Osteoblast (primary cell): ENCODE measurements around the gene PCDH9. TPM values are rescaled to one million over a fixed set of nuclear protein-coding genes. Genes with fewer than 3 reads are reported as not detected.

ENCODE experiments used
- DNase-seq: peaks from one replicate; pipeline ENCODE4 v3.0.0; 2011; ENCODE audit warnings: low spot score, mixed read lengths; ENCODE audit not compliant: insufficient read length; ENCODE audit errors: missing footprints
- H2AFZ ChIP-seq: 2 replicates; pipeline ENCODE4 v1.6.0; 2011; ENCODE audit warnings: mild to moderate bottlenecking, low read length
- H3K27ac ChIP-seq: 2 replicates; pipeline ENCODE4 v1.5.1; 2011; ENCODE audit warnings: mild to moderate bottlenecking, low read depth, low read length, moderate library complexity
- H3K27me3 ChIP-seq: 2 replicates; pipeline ENCODE4 v1.6.0; 2012; ENCODE audit warnings: mild to moderate bottlenecking, control low read depth, inconsistent platforms, low read length, moderate library complexity; ENCODE audit not compliant: insufficient read depth
- H3K36me3 ChIP-seq: 2 replicates; pipeline ENCODE4 v1.5.1; 2011; ENCODE audit warnings: mild to moderate bottlenecking, low read length, control low read depth, moderate library complexity; ENCODE audit not compliant: insufficient read depth
- H3K4me1 ChIP-seq: 2 replicates; pipeline ENCODE4 v1.5.1; 2011; ENCODE audit warnings: mild to moderate bottlenecking, low read length, control low read depth, moderate library complexity; ENCODE audit not compliant: insufficient read depth
- H3K4me2 ChIP-seq: 2 replicates; pipeline ENCODE4 v1.6.0; 2011; ENCODE audit warnings: mild to moderate bottlenecking, low read length; ENCODE audit not compliant: insufficient read depth
- H3K4me3 ChIP-seq: fragments of 200-600 bp; sonication (generic); 3 replicates; pipeline ENCODE4 v1.5.1; 2012; ENCODE audit warnings: mild to moderate bottlenecking, low read length, inconsistent platforms; ENCODE audit not compliant: insufficient read depth
- H3K79me2 ChIP-seq: 2 replicates; pipeline ENCODE4 v1.6.0; 2012; ENCODE audit warnings: mild to moderate bottlenecking, low read length, control low read depth, inconsistent platforms; ENCODE audit not compliant: insufficient read depth
- H3K9me3 ChIP-seq: 2 replicates; pipeline ENCODE4 v1.5.1; 2011; ENCODE audit warnings: low read depth, low read length, control low read depth
- H4K20me1 ChIP-seq: 2 replicates; pipeline ENCODE4 v1.6.0; 2012; ENCODE audit warnings: mild to moderate bottlenecking, low read length, control low read depth; ENCODE audit not compliant: insufficient read depth
- total RNA-seq: library from RNA; depleted of rRNA; stranded (reverse); fragments of >200 nt; gene quantifications from 2 replicates; pipeline ENCODE4 v1.2.3, GENCODE V29; 2012
- TF ChIP-seq, protein P1 (sequence below): IDR thresholded peaks from 2 replicates; pipeline ENCODE4 v1.5.1; 2011; ENCODE audit warnings: mild to moderate bottlenecking, low read depth, low read length, moderate library complexity; ENCODE audit errors: extremely low read depth

PCDH9 gene
- total RNA-seq, 1 donor = 1.1 TPM

DNA sequence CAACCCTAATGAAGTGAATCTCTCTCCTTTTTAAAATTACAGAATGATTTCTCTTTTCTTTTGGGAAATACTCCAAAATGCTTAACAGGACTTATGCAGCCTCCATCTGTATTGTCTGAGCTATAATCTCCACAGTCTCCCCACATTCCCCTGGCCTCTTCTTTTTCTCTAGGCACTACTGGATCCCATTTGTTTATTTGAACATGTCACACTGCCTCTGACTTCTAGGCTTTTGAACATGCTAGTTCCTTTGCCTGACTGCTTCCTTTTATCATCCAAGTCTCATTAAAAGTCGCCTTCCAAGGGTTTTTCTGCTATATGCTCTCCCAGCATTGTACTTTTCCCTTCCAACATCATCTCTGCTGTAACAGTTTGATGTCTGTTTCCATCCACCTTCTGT, 548.7 kb downstream of the PCDH9 start:
- Histone ChIP-seq H3K4me3 (no peak overlapping the region), H3K4me2 (no peak overlapping the region), H3K9me3 (peaks cover 4% of the 10 kb centered on the region), H3K36me3 (no peaks in the 10 kb centered on the region), H2AFZ (peak overlapping the region; percentile 57), H3K27ac (no peak overlapping the region), H4K20me1 (no peaks in the 10 kb centered on the region), H3K79me2 (no peaks in the 10 kb centered on the region), H3K4me1 (no peaks in the 10 kb centered on the region), H3K27me3 (no peaks in the 10 kb centered on the region)
- no peak for DNase-seq
- TF ChIP-seq, protein P1, sequence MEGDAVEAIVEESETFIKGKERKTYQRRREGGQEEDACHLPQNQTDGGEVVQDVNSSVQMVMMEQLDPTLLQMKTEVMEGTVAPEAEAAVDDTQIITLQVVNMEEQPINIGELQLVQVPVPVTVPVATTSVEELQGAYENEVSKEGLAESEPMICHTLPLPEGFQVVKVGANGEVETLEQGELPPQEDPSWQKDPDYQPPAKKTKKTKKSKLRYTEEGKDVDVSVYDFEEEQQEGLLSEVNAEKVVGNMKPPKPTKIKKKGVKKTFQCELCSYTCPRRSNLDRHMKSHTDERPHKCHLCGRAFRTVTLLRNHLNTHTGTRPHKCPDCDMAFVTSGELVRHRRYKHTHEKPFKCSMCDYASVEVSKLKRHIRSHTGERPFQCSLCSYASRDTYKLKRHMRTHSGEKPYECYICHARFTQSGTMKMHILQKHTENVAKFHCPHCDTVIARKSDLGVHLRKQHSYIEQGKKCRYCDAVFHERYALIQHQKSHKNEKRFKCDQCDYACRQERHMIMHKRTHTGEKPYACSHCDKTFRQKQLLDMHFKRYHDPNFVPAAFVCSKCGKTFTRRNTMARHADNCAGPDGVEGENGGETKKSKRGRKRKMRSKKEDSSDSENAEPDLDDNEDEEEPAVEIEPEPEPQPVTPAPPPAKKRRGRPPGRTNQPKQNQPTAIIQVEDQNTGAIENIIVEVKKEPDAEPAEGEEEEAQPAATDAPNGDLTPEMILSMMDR = no peak

DNA sequence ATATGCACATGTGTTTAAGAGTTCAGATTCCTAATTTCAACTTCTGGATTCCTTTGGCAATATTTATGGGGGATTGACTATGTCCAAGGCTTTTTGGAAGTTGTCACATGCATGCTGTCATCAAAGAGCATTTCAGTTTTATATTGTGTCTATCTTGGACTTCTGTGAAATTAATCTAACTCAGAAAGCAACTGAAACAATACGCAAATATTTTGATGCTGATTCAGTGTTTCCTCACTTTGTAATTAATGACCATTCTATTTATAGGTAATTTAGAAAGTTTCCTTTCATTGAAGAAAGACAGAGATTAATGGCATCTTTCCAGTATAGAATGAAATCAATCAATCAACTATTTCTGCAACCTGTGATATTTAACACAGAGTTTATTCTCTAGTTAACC, 550.1 kb downstream of the PCDH9 start:
- Histone ChIP-seq H3K4me3 (no peak overlapping the region), H3K9me3 (peaks cover 3% of the 10 kb centered on the region), H3K4me1 (no peaks in the 10 kb centered on the region), H2AFZ (no peak overlapping the region), H4K20me1 (no peaks in the 10 kb centered on the region), H3K79me2 (no peaks in the 10 kb centered on the region), H3K4me2 (no peak overlapping the region), H3K36me3 (no peaks in the 10 kb centered on the region), H3K27ac (no peak overlapping the region), H3K27me3 (no peaks in the 10 kb centered on the region)
- DNase-seq = no peak
- TF ChIP-seq, protein P1 = no peak

DNA sequence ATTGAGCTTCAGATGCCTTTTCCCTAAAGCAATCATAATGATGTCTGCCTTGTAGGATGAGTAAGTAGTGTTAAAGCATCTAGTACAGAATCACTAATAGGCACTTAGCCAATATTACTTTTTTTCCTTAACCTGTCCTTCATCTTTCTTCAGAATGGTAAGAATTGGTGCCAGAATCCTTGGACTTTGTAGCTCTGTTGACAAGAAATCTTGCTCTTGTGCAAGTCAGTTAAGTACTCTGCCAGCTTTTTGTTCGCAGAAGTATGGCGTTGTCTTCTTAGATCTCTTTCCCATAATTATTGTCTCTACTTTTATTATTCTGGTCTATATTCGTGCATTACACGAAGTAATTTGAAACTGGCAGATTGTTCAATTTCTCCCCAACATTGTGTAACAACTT, 554.5 kb downstream of the PCDH9 start:
- Histone ChIP-seq H3K4me3 (no peak overlapping the region), H2AFZ (peak overlapping the region; percentile 30), H3K27me3 (no peaks in the 10 kb centered on the region), H3K79me2 (no peaks in the 10 kb centered on the region), H3K9me3 (no peaks in the 10 kb centered on the region), H4K20me1 (no peaks in the 10 kb centered on the region), H3K4me1 (peaks cover 5% of the 10 kb centered on the region), H3K36me3 (no peaks in the 10 kb centered on the region), H3K27ac (no peak overlapping the region), H3K4me2 (peak overlapping the region; percentile 35)
- DNase-seq = no peak
- TF ChIP-seq, protein P1 = no peak

DNA sequence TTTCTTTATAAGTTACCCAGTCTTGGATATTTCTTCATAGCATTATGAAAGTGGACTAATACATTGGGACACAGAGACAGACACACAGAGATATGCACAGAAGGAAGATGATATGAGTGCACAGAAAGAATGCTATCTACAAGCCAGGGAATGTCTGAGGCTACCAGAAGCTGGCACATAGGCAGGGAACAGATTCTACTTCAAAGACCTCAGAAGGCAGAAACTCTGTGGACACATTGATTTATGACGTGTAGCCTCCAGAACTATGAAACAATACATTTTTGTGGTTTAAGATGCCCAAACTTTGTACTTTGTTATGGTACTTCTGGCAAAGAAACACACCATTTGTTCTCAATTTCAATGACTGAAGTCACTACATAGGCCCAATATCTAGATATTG, 556.7 kb downstream of the PCDH9 start:
- TF ChIP-seq, protein P1 = no peak
- H3K79me2 ChIP-seq = no peaks in the 10 kb centered on the region
- no peak overlapping the region for H3K4me3 ChIP-seq
- H3K4me1 ChIP-seq = peaks cover 5% of the 10 kb centered on the region
- H3K4me2 ChIP-seq = peak overlapping the region; percentile 4
- H3K27ac ChIP-seq = peak overlapping the region; percentile 20
- H3K27me3 ChIP-seq = no peaks in the 10 kb centered on the region
- DNase-seq = peak; percentile 48
- H3K36me3 ChIP-seq = no peaks in the 10 kb centered on the region
- H3K9me3 ChIP-seq = no peaks in the 10 kb centered on the region
- H2AFZ ChIP-seq = no peak overlapping the region
- no peaks in the 10 kb centered on the region for H4K20me1 ChIP-seq
